ENCODE results near the gene PABPC3. TPM values are rescaled to one million over a fixed set of nuclear protein-coding genes. Genes with fewer than 3 reads are reported as not detected.

PABPC3 gene
- total RNA-seq, 2 donors from 2014 or later = 0.09 to 4.5 TPM

DNA sequence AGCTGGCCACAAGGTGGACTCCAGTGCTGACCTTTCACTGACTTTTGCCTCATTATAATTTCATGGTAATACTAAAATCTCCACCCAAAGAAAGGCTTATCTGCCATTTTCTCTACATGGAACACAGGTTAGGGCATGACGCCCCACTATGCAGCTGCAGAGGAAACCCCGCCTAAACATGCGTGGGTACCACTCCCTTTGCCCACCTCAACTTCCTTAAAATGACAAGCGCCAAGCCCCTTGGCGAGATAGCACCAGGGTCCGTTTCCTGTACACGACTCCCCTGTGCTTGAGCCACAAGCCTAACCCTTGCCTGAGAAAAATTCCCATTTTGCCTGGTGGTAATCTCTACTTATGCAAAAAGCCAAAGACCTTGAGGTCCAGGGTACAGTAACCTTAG lies 36.0 kb upstream of the PABPC3 start:
- Histone ChIP-seq H3K27ac (no peak overlapping the region), H3K4me1 (replicated peaks) (no peaks in the 10 kb centered on the region), H3K4me3 (no peak overlapping the region), H3K9me3 (no peaks in the 10 kb centered on the region), H3K27me3 (replicated peaks; ENCODE audit: insufficient read depth) (no peaks in the 10 kb centered on the region), H3K36me3 (no peaks in the 10 kb centered on the region)
- intact Hi-C loops (cut with DNase I) = no loop called here
- TF ChIP-seq CTCF (IDR thresholded peaks at IDR 0.05) (no peak), POLR2AphosphoS5 (IDR thresholded peaks at IDR 0.05) (no peak), POLR2A (IDR thresholded peaks at IDR 0.05) (no peak)
- DNase-seq (ENCODE audit: low spot score) = no peak
- WGBS = 83% methylated on average over 7 of the region's 7 CpGs

DNA sequence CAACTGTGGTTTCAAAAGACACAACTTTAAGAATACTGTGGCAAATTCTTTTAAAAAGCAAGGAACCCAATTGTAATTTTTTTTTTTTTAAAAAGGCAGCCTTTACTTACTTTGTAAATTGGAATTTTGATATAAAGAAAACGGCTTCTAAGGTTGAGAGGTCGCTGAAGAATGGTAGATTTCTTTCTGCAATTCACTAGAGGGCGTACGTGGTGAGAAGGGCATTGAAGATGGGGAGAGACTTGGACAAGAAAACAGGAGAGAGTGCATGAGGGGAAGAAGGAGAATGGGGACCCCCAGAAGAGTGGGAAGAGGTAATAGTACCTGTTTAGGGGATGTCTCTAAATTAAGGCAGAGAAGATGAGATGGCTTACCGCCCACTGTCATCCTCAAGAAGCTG lies 33.5 kb upstream of the PABPC3 start:
- no peak overlapping the region for H3K4me3 ChIP-seq
- no peaks in the 10 kb centered on the region for H3K27me3 ChIP-seq (replicated peaks; ENCODE audit: insufficient read depth)
- no peak overlapping the region for H3K27ac ChIP-seq
- WGBS = 73% methylated on average over 5 of the region's 5 CpGs
- no peaks in the 10 kb centered on the region for H3K4me1 ChIP-seq (replicated peaks)
- no peak for TF ChIP-seq CTCF (IDR thresholded peaks at IDR 0.05)
- TF ChIP-seq POLR2AphosphoS5 (IDR thresholded peaks at IDR 0.05) = no peak
- TF ChIP-seq POLR2A (IDR thresholded peaks at IDR 0.05) = no peak
- no peaks in the 10 kb centered on the region for H3K36me3 ChIP-seq
- intact Hi-C loops (cut with DNase I) = no loop called here
- DNase-seq (ENCODE audit: low spot score) = no peak
- H3K9me3 ChIP-seq = no peaks in the 10 kb centered on the region

- intact Hi-C loops (cut with DNase I) = no loop called here
- H3K9me3 ChIP-seq = no peaks in the 10 kb centered on the region
- DNase-seq (ENCODE audit: low spot score) = no peak
- no peak overlapping the region for H3K27ac ChIP-seq
- H3K4me3 ChIP-seq = no peak overlapping the region
- no peaks in the 10 kb centered on the region for H3K36me3 ChIP-seq
- no peaks in the 10 kb centered on the region for H3K4me1 ChIP-seq (replicated peaks)
- H3K27me3 ChIP-seq (replicated peaks; ENCODE audit: insufficient read depth) = peaks cover 2% of the 10 kb centered on the region
- no peak for TF ChIP-seq POLR2AphosphoS5 (IDR thresholded peaks at IDR 0.05)
- TF ChIP-seq POLR2A (IDR thresholded peaks at IDR 0.05) = no peak
- no peak for TF ChIP-seq CTCF (IDR thresholded peaks at IDR 0.05)
Observed at GRCh38 chr13:25064396-25064795, 31.5 kb upstream of the PABPC3 start.

DNA sequence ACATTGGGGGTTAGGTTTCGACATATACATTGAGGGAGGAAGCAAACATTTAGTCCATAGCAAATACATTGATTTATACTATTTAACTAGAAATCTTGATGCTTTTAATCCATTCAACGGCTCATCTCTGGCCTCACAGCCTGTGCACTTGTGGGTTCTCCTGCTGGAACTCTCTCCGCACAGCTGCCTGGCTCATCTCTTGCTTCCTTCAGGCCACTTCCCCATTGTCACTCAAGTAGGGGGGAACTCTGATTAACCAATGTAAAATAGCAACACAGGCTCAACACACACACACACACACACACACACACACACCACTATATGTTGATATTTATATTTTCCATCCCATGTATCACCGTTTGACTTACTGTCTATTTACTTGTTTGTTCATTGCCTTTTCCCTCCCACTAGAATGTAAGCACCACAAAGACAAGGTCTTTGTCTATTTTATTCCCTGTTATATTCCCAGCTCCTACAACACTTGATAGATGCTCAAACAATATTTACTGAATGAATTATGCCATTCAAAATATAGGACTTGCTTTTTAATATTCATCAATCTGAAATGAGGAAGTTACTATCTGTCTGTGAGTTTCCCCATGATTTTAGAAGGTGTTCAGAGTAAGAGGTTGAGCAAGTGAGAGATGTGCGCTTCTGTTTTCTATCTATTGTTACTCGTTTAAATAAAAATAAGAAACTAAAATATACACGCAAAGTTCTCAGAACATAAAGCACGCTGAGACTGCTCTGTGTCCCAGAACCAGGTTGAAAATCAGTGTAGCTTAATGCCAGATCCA lies 29.8 kb upstream of the PABPC3 start:
- H3K36me3 ChIP-seq = no peaks in the 10 kb centered on the region
- intact Hi-C loops (cut with DNase I) = no loop called here
- no peaks in the 10 kb centered on the region for H3K4me1 ChIP-seq (replicated peaks)
- H3K27ac ChIP-seq = no peak overlapping the region
- DNase-seq (ENCODE audit: low spot score) = no peak
- TF ChIP-seq CTCF (IDR thresholded peaks at IDR 0.05) (no peak), POLR2A (IDR thresholded peaks at IDR 0.05) (no peak), POLR2AphosphoS5 (IDR thresholded peaks at IDR 0.05) (no peak)
- no peak overlapping the region for H3K4me3 ChIP-seq
- H3K27me3 ChIP-seq (replicated peaks; ENCODE audit: insufficient read depth) = peaks cover 2% of the 10 kb centered on the region
- no peaks in the 10 kb centered on the region for H3K9me3 ChIP-seq
- WGBS = 83% methylated on average over 8 of the region's 8 CpGs

DNA sequence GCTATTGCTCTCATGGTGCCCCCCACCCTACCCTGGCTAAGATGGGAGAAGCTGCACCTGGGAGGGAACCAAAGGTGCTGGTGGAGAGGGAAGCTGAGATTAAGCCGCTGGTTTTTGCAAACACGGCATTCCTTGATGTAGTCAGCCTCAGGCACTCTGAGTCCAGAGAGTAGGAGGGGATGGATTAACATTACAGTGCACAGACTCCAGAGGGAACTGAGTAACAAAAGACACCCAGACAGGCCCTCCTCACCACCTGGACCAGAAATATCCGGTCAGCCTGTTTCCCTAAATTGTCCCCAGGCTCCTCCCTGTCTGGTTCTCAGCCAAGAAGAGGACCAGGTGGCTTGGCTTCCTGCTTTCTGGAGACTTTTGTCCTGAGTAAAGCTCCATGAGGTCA lies 28.9 kb upstream of the PABPC3 start:
- intact Hi-C loops (cut with DNase I) = no loop called here

More for the DNA sequence above, 28.9 kb upstream of the PABPC3 start:
- TF ChIP-seq CTCF (IDR thresholded peaks at IDR 0.05) (no peak), POLR2AphosphoS5 (IDR thresholded peaks at IDR 0.05) (no peak), POLR2A (IDR thresholded peaks at IDR 0.05) (no peak)
- H3K27ac ChIP-seq = no peak overlapping the region
- peaks cover 2% of the 10 kb centered on the region for H3K27me3 ChIP-seq (replicated peaks; ENCODE audit: insufficient read depth)
- DNase-seq (ENCODE audit: low spot score) = no peak
- H3K4me3 ChIP-seq = no peak overlapping the region
- H3K4me1 ChIP-seq (replicated peaks) = no peaks in the 10 kb centered on the region
- no peaks in the 10 kb centered on the region for H3K36me3 ChIP-seq
- H3K9me3 ChIP-seq = no peaks in the 10 kb centered on the region
- 42% methylated on average over 3 of the region's 3 CpGs for WGBS
